Panc1 (cell line): ENCODE data around the gene THADA. TPM values are rescaled to one million over a fixed set of nuclear protein-coding genes. Genes with fewer than 3 reads are reported as not detected.

ENCODE experiments used
- ATAC-seq: fragments of 200-7000 bp; cut with Tn5 transposase; 2 replicates; pipeline ENCODE4 v1.9.1; 2020; ENCODE audit warnings: mild to moderate bottlenecking, moderate library complexity
- BruUV-seq: library from RNA; stranded (reverse); fragments of 400-500 nt; replicated peaks from 2 replicates; lab custom pipeline; 2021; lab: Mats Ljungman, UMichigan
- CTCF ChIA-PET: fragments of 300-600 bp; sonication (Branson Sonifier 250); formaldehyde crosslinking; loops from one replicate; lab custom pipeline; 2022; ENCODE audit warnings: antibody characterized with exemption; lab: Charles Lee
- POLR2A ChIA-PET: fragments of 300-600 bp; sonication (Branson Sonifier 250); formaldehyde crosslinking; loops from one replicate; lab custom pipeline; 2022; ENCODE audit warnings: antibody characterized with exemption; lab: Charles Lee
- DNase-seq: peaks from one replicate; pipeline ENCODE4 v3.0.0-alpha.2; 2010; ENCODE audit warnings: low read depth, low spot score
- H3K27ac ChIP-seq: 2 replicates; pipeline ENCODE4 v1.5.1; 2011; ENCODE audit warnings: mild to moderate bottlenecking, low read length, inconsistent platforms
- H3K27me3 ChIP-seq: fragments of 200-500 bp; sonication (Bioruptor generic); 2 replicates; pipeline ENCODE4 v1.6.0; 2014; ENCODE audit warnings: low read length, inconsistent platforms; ENCODE audit not compliant: control insufficient read depth, insufficient read depth
- H3K36me3 ChIP-seq: fragments of 200-500 bp; sonication (Bioruptor generic); 2 replicates; pipeline ENCODE4 v1.5.1; 2014; ENCODE audit warnings: inconsistent platforms, mild to moderate bottlenecking, low read length, moderate library complexity; ENCODE audit not compliant: control insufficient read depth, insufficient read depth
- H3K4me1 ChIP-seq: 2 replicates; pipeline ENCODE4 v1.5.1; 2011; ENCODE audit warnings: inconsistent platforms, mild to moderate bottlenecking, low read length, moderate library complexity; ENCODE audit not compliant: control insufficient read depth, insufficient read depth
- H3K4me3 ChIP-seq, 2 experiments: 2 replicates each; pipeline ENCODE4 v1.5.1; 2011 to 2012; ENCODE audit warnings: low read depth in 2 of 2, low read length in 2 of 2, mild to moderate bottlenecking in 2 of 2, inconsistent platforms in 1 of 2, moderate library complexity in 1 of 2
- H3K9me3 ChIP-seq: fragments of 200-500 bp; sonication (Bioruptor generic); 2 replicates; pipeline ENCODE4 v1.5.1; 2014; ENCODE audit warnings: low read depth, mild to moderate bottlenecking, inconsistent platforms, low read length, moderate library complexity; ENCODE audit not compliant: control insufficient read depth, insufficient read depth
- POLR2AphosphoS5 ChIP-seq: IDR thresholded peaks from 2 replicates; pipeline ENCODE4 v1.6.1; 2012; ENCODE audit warnings: mild to moderate bottlenecking, low read depth, low read length, moderate library complexity
- SIN3A ChIP-seq: IDR thresholded peaks from 2 replicates; pipeline ENCODE4 v1.6.1; 2012; ENCODE audit warnings: low read depth, mild to moderate bottlenecking, low read length, moderate library complexity, borderline replicate concordance; ENCODE audit not compliant: insufficient read depth
- TCF7L2 ChIP-seq: IDR thresholded peaks from 2 replicates; pipeline ENCODE4 v1.6.1; 2011; ENCODE audit warnings: mild to moderate bottlenecking, low read depth, low read length, inconsistent platforms
- in situ Hi-C: cut with HindIII; loops from 2 replicates; pipeline ENCODE4 v1.10.0; 2016; ENCODE audit warnings: low sequenced_read_pairs, low pct_unique_long_range_greater_than_20kb
- intact Hi-C: fragments of 100-400 bp; cut with micrococcal nuclease; formaldehyde crosslinking; loops from one replicate; pipeline ENCODE4 v1.10.0; 2022; ENCODE audit not compliant: unreplicated experiment
- total RNA-seq: library from RNA; stranded (reverse); gene quantifications from one replicate; pipeline ENCODE4 v1.2.1, GENCODE V29; 2021; ENCODE audit not compliant: unreplicated experiment
- TF ChIP-seq, protein P1 (sequence below), 2 experiments: IDR thresholded peaks; 2 replicates each; pipeline ENCODE4 v1.6.1; 2011 to 2012; ENCODE audit warnings: low read depth in 2 of 2, control low read depth in 1 of 2, low read length in 1 of 2, mild to moderate bottlenecking in 1 of 2, moderate library complexity in 1 of 2; ENCODE audit not compliant: insufficient read depth in 1 of 2
- TF ChIP-seq, protein P2 (sequence below): fragments of 450-650 bp; IDR thresholded peaks from 2 replicates; pipeline ENCODE4 v1.5.1; 2017; ENCODE audit warnings: mild to moderate bottlenecking

The THADA gene
- total RNA-seq, 1 experiment from 2014 or later: 37.2 TPM

DNA sequence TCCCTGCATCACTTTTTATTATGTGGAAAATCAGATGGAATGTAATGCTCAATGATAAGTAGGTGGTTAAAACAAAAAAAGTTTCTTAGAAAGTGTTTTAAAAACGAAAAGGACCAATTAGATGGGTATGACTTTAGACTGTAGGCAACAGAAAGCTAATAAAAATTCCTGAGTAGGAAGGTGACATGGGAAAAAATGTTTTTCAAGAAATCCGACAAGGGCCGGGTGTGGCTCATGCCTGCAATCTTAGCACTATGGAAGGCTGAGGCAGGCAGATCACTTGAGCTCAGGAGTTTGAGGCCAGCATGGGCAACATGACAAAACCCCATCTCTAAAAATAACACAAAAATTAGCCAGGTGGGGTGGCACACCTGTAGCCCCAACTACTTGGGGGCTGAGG, 126.1 kb downstream of the THADA start:
- TF ChIP-seq, protein P1, sequence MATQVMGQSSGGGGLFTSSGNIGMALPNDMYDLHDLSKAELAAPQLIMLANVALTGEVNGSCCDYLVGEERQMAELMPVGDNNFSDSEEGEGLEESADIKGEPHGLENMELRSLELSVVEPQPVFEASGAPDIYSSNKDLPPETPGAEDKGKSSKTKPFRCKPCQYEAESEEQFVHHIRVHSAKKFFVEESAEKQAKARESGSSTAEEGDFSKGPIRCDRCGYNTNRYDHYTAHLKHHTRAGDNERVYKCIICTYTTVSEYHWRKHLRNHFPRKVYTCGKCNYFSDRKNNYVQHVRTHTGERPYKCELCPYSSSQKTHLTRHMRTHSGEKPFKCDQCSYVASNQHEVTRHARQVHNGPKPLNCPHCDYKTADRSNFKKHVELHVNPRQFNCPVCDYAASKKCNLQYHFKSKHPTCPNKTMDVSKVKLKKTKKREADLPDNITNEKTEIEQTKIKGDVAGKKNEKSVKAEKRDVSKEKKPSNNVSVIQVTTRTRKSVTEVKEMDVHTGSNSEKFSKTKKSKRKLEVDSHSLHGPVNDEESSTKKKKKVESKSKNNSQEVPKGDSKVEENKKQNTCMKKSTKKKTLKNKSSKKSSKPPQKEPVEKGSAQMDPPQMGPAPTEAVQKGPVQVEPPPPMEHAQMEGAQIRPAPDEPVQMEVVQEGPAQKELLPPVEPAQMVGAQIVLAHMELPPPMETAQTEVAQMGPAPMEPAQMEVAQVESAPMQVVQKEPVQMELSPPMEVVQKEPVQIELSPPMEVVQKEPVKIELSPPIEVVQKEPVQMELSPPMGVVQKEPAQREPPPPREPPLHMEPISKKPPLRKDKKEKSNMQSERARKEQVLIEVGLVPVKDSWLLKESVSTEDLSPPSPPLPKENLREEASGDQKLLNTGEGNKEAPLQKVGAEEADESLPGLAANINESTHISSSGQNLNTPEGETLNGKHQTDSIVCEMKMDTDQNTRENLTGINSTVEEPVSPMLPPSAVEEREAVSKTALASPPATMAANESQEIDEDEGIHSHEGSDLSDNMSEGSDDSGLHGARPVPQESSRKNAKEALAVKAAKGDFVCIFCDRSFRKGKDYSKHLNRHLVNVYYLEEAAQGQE (IDR thresholded peaks at IDR 0.05; ENCODE audit: insufficient read depth in 1 of 2, low read depth in 2 of 2, low read length in 1 of 2): no peak
- TF ChIP-seq TCF7L2 (no peak), POLR2AphosphoS5 (no peak), SIN3A (no peak)
- TF ChIP-seq, protein P2, sequence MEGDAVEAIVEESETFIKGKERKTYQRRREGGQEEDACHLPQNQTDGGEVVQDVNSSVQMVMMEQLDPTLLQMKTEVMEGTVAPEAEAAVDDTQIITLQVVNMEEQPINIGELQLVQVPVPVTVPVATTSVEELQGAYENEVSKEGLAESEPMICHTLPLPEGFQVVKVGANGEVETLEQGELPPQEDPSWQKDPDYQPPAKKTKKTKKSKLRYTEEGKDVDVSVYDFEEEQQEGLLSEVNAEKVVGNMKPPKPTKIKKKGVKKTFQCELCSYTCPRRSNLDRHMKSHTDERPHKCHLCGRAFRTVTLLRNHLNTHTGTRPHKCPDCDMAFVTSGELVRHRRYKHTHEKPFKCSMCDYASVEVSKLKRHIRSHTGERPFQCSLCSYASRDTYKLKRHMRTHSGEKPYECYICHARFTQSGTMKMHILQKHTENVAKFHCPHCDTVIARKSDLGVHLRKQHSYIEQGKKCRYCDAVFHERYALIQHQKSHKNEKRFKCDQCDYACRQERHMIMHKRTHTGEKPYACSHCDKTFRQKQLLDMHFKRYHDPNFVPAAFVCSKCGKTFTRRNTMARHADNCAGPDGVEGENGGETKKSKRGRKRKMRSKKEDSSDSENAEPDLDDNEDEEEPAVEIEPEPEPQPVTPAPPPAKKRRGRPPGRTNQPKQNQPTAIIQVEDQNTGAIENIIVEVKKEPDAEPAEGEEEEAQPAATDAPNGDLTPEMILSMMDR: no peak
- intact Hi-C loops (no loop called here), in situ Hi-C loops (no loop called here)
- Histone ChIP-seq H3K4me1 (peaks cover 1% of the 10 kb centered on the region; the same call in 1 of the 2 replicates), H3K36me3 (no peaks in the 10 kb centered on the region), H3K27ac (no peak overlapping the region), H3K9me3 (no peaks in the 10 kb centered on the region), H3K4me3 (no peak overlapping the region), H3K27me3 (no peaks in the 10 kb centered on the region)
- POLR2A ChIA-PET: no interaction called here
- CTCF ChIA-PET: no interaction called here
- DNase-seq (no peak), ATAC-seq (no peak)
- BruUV-seq: no TSS peak

DNA sequence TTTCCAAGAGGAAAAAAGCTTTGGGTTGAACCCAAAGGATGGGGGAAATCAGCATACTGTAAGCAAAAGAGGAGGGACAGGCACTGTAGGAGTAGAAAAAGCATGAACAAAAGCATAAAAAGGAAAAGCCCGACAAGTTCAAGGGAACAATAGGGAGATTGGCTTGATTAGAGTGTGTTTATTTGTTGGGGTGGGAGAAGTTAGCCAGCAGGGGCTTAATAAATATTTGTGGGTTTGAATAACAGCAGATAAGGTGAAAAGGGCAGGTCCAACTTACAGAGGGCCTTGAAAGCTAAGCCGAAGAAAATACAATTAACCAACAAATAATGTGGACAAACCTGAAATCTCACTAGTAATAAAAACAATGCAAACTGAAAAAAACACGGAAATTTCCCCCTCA, 126.7 kb downstream of the THADA start:
- ChIA-PET POLR2A (no interaction called here), CTCF (no interaction called here)
- Histone ChIP-seq H3K9me3 (no peaks in the 10 kb centered on the region), H3K4me1 (peaks cover 5% of the 10 kb centered on the region; the same call in 1 of the 2 replicates), H3K36me3 (no peaks in the 10 kb centered on the region), H3K27ac (no peak overlapping the region; the same call in 1 of the 2 replicates), H3K27me3 (no peaks in the 10 kb centered on the region), H3K4me3 (no peak overlapping the region)
- in situ Hi-C loops (no loop called here), intact Hi-C loops (no loop called here)
- no peak for ATAC-seq
- BruUV-seq: no TSS peak
- DNase-seq: no peak
- TF ChIP-seq TCF7L2 (no peak), SIN3A (no peak), POLR2AphosphoS5 (no peak)
- TF ChIP-seq, protein P1 (IDR thresholded peaks at IDR 0.05; ENCODE audit: insufficient read depth in 1 of 2, low read depth in 2 of 2, low read length in 1 of 2): no peak
- TF ChIP-seq, protein P2: no peak
